ENCODE results near the gene RPS21. TPM values are rescaled to one million over a fixed set of nuclear protein-coding genes. Genes with fewer than 3 reads are reported as not detected.
A peak's percentile ranks its signal among the peaks of the same experiment; 100 is the strongest.

Gene RPS21
- total and polyA plus RNA-seq, 9 of the 15 experiments (the other 6 are each of a cell fraction or from before 2014, with no cell fraction given): 1,380 to 5,647 (median 3,091) TPM

GRCh38 chr20:62359043-62359490 is 27.8 kb upstream of the RPS21 start (continued):
- TF ChIP-seq ZSCAN32 (CRISPR knock-in tag; IDR thresholded peaks at IDR 0.05) (no peak), FUS (optimal IDR thresholded peaks at IDR 0.05; ENCODE audit: low read depth, low read length) (no peak), CTCFL (IDR thresholded peaks at IDR 0.05; ENCODE audit: borderline replicate concordance, insufficient read depth, low read depth, low read length, poor library complexity, severe bottlenecking) (peak; percentile 41), ZNF282 (CRISPR knock-in tag; IDR thresholded peaks at IDR 0.05) (no peak), MYNN (IDR thresholded peaks at IDR 0.05) (0 out of 2 replicates have a peak, but pooled peaks have one; percentile 33), MYNN (CRISPR knock-in tag; IDR thresholded peaks at IDR 0.05) (no peak), ZNF398 (CRISPR knock-in tag; IDR thresholded peaks at IDR 0.05) (no peak), EGR1 (conservative IDR thresholded peaks at IDR 0.05) (peak; percentile 34; the same call in 1 of the 2 replicates), KLF6 (CRISPR knock-in tag; IDR thresholded peaks at IDR 0.05; ENCODE audit: borderline replicate concordance) (no peak), TBP (optimal IDR thresholded peaks at IDR 0.05; ENCODE audit: low read depth, low read length) (peak; percentile 34), BACH1 (tag; IDR thresholded peaks at IDR 0.05) (no peak), E4F1 (CRISPR knock-in tag; IDR thresholded peaks at IDR 0.05; ENCODE audit: borderline replicate concordance) (no peak), HNRNPH1 (optimal IDR thresholded peaks at IDR 0.05; ENCODE audit: low read depth, low read length) (no peak), JUND (IDR thresholded peaks at IDR 0.05; ENCODE audit: borderline replicate concordance, low read depth, low read length) (0 out of 2 replicates have a peak, but pooled peaks have one; percentile 23), JUND (tag; IDR thresholded peaks at IDR 0.05; ENCODE audit: borderline replicate concordance, low read depth, low read length) (no peak; the same call in 2 of the 3 replicates), ZNF146 (CRISPR knock-in tag; IDR thresholded peaks at IDR 0.05; ENCODE audit: unreplicated experiment) (no peak), PYGO2 (tag; IDR thresholded peaks at IDR 0.05) (no peak), SNIP1 (IDR thresholded peaks at IDR 0.05; ENCODE audit: low read depth) (no peak), RBFOX2 (IDR thresholded peaks at IDR 0.05; ENCODE audit: low read depth, low read length) (peak; percentile 79), ZEB2 (IDR thresholded peaks at IDR 0.05) (no peak; the same call in 1 of the 2 replicates), SP1 (CRISPR knock-in tag; IDR thresholded peaks at IDR 0.05) (no peak), DPF2 (IDR thresholded peaks at IDR 0.05) (peak; percentile 50), KDM4B (IDR thresholded peaks at IDR 0.05; ENCODE audit: borderline replicate concordance in 2 of 2, low read depth in 1 of 2) (0 out of 4 replicates have a peak, but pooled peaks of 1 of the 2 experiments have one; percentile 49), KLF13 (tag; IDR thresholded peaks at IDR 0.05; ENCODE audit: borderline replicate concordance, low read depth) (0 out of 2 replicates have a peak, but pooled peaks have one; percentile 22)
